GM12892 (cell line): ENCODE measurements around the gene SMYD3.

Experiments used
- POLR2A ChIP-seq: IDR thresholded peaks from 2 replicates; pipeline ENCODE4 v1.6.1; 2011; ENCODE audit warnings: low read depth, low read length, control low read depth
- POLR2AphosphoS5 ChIP-seq: IDR thresholded peaks from 2 replicates; pipeline ENCODE4 v1.6.1; 2011; ENCODE audit warnings: low read depth, low read length, control low read depth

DNA sequence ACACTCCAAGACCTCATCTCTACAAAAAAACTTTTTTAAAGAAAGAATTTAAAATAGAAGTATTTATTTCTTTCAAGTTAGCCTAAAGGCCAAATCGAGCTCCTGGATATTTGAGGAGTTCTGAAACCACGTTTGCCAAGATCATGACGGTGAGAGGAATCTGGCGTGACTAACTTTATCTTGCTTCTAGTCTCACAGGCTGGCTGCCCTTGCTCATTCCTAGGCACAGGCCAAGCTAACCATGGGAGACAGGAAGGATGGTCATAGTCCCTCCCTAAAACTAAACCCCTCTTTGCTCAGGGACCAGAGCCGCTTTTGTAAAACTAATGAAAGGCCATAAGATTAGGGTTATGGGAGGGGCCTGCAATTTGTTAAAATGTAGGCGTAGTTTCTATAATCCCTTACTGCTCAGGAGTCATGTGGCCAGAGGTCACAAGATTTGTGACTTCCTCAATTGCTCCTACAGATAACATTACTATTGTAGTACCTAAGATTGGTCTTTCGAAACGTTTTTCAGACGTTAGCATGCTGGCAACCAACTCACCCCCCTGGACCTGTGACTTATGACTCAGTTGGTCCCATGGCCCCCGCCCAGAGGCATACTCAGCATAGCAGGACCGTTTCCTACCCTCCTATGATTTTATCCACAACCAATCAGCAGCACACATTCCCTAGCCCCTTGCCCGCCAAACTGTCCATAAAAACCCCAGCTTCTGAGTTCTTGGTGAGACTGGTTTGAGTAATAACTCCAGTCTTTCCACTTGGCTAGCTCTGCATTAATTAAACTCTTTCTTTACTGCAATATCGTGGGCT, 425.0 kb downstream of the SMYD3 start:
- no peak for TF ChIP-seq POLR2A
- no peak for TF ChIP-seq POLR2AphosphoS5
